Tibial artery (tissue), 4 donors: ENCODE measurements around the gene AXIN2.

Experiments used
- DNase-seq, 2 donors: peaks; one replicate each; pipeline ENCODE4 v3.0.0-alpha.2; 2019
- H3K27ac ChIP-seq, 2 donors: fragments of 200-600 bp; sonication (generic) in 1 of 2; 1 replicate in 1 of 2; 2 replicates in 1 of 2; pipeline ENCODE4 v1.5.1; 2018 to 2019; ENCODE audit warnings: mild to moderate bottlenecking in 1 of 2
- H3K27me3 ChIP-seq, 2 donors: fragments of 200-600 bp; sonication (generic) in 1 of 2; one replicate each; pipeline versions ENCODE4 v1.5.1 to v1.6.0; 2016 to 2019
- H3K36me3 ChIP-seq, 3 donors: fragments of 200-600 bp; sonication (generic) in 2 of 3; one replicate each; pipeline ENCODE4 v1.5.1; 2016 to 2019; ENCODE audit warnings: mild to moderate bottlenecking in 2 of 3
- H3K4me1 ChIP-seq, 4 donors: fragments of 200-600 bp; sonication (generic) in 2 of 4; 1 replicate in 3 of 4; 2 replicates in 1 of 4; pipeline ENCODE4 v1.5.1; 2016 to 2019
- H3K4me3 ChIP-seq, 2 donors: fragments of 200-600 bp; sonication (generic) in 1 of 2; 1 replicate in 1 of 2; 2 replicates in 1 of 2; pipeline ENCODE4 v1.5.1; 2018 to 2019; ENCODE audit warnings: mild to moderate bottlenecking in 2 of 2
- H3K9me3 ChIP-seq, 3 donors: fragments of 200-600 bp; sonication (generic) in 1 of 3; one replicate each; pipeline ENCODE4 v1.5.1; 2016 to 2019
- CTCF ChIP-seq, 2 experiments: fragments of 200-600 bp in 1 of 2; fragments of 450-650 bp in 1 of 2; IDR thresholded peaks; one replicate each; pipeline ENCODE4 v1.5.1; 2017 to 2019; ENCODE audit warnings: antibody characterized with exemption in 2 of 2, mild to moderate bottlenecking in 1 of 2, moderate library complexity in 1 of 2
- intact Hi-C: fragments of 100-400 bp; cut with DNase I; formaldehyde crosslinking; loops from one replicate; pipeline ENCODE4 v1.15.0; 2023; ENCODE audit warnings: low total_unique reads

The AXIN2 gene

GRCh38 chr17:65593855-65594845 lies 32.7 kb upstream of the AXIN2 start:
- Histone ChIP-seq H3K4me3 (no peak overlapping the region), H3K4me1 (peaks cover 0 to 5% (median 0%) of the 10 kb centered on the region in 4 donors), H3K36me3 (no peaks in the 10 kb centered on the region), H3K27me3 (no peaks in the 10 kb centered on the region), H3K27ac (no peak overlapping the region), H3K9me3 (no peaks in the 10 kb centered on the region)
- no peak for DNase-seq
- TF ChIP-seq CTCF (IDR thresholded peaks at IDR 0.05): no peak
- intact Hi-C loops: no loop called here

- no peak overlapping the region for H3K4me3 ChIP-seq
- H3K36me3 ChIP-seq: no peaks in the 10 kb centered on the region
- no peak overlapping the region for H3K27ac ChIP-seq
- no peaks in the 10 kb centered on the region for H3K27me3 ChIP-seq
- peaks cover 0 to 5% (median 0%) of the 10 kb centered on the region in 4 donors for H3K4me1 ChIP-seq
- no peak for TF ChIP-seq CTCF (IDR thresholded peaks at IDR 0.05)
- DNase-seq: no peak
- no peaks in the 10 kb centered on the region for H3K9me3 ChIP-seq
- intact Hi-C loops: no loop called here
Measured at GRCh38 chr17:65593092-65593854, 31.8 kb upstream of the AXIN2 start.

GRCh38 chr17:65592125-65592965 lies 30.9 kb upstream of the AXIN2 start:
- intact Hi-C loops: no loop called here
- Histone ChIP-seq H3K9me3 (no peaks in the 10 kb centered on the region), H3K4me1 (peaks cover 0 to 5% (median 1%) of the 10 kb centered on the region in 4 donors), H3K4me3 (no peak overlapping the region), H3K27me3 (no peaks in the 10 kb centered on the region), H3K36me3 (no peaks in the 10 kb centered on the region), H3K27ac (no peak overlapping the region)
- no peak for TF ChIP-seq CTCF (IDR thresholded peaks at IDR 0.05)
- DNase-seq: no peak

GRCh38 chr17:65589321-65589720 lies 27.9 kb upstream of the AXIN2 start:
- H3K9me3 ChIP-seq: no peaks in the 10 kb centered on the region
- no peak overlapping the region for H3K27ac ChIP-seq
- no peaks in the 10 kb centered on the region for H3K36me3 ChIP-seq
- intact Hi-C loops: no loop called here
- no peak for TF ChIP-seq CTCF (IDR thresholded peaks at IDR 0.05)
- no peak for DNase-seq
- H3K27me3 ChIP-seq: no peaks in the 10 kb centered on the region
- H3K4me3 ChIP-seq: no peak overlapping the region
- H3K4me1 ChIP-seq: peaks cover 0 to 18% (median 6%) of the 10 kb centered on the region in 4 donors

- Histone ChIP-seq H3K4me1 (peaks cover 0 to 23% (median 13%) of the 10 kb centered on the region in 4 donors), H3K27me3 (no peaks in the 10 kb centered on the region), H3K9me3 (no peaks in the 10 kb centered on the region), H3K4me3 (no peak overlapping the region), H3K36me3 (no peaks in the 10 kb centered on the region), H3K27ac (no peak overlapping the region)
- intact Hi-C loops: no loop called here
- no peak for DNase-seq
- no peak for TF ChIP-seq CTCF (IDR thresholded peaks at IDR 0.05)
Measured at GRCh38 chr17:65588181-65588808, 26.8 kb upstream of the AXIN2 start.
